ENCODE data around the gene PUM1.

GRCh38 chr1:31010086-31010989 lies 55.2 kb downstream of the PUM1 start:
- TF ChIP-seq POLR2A (IDR thresholded peaks at IDR 0.05; ENCODE audit: low read depth) (no peak), CTCF (IDR thresholded peaks at IDR 0.05) (no peak), POLR2AphosphoS5 (IDR thresholded peaks at IDR 0.05) (no peak), EP300 (IDR thresholded peaks at IDR 0.05) (no peak)

Data from esophagus muscularis mucosa (tissue), 4 donors.